Endodermal cell (in vitro differentiated cells): ENCODE data around the gene TST. TPM values are rescaled to one million over a fixed set of nuclear protein-coding genes. Genes with fewer than 3 reads are reported as not detected.

ENCODE experiments used
- DNase-seq: peaks from one replicate; pipeline ENCODE4 v3.0.0-alpha.2; 2017
- H3K27ac ChIP-seq: 2 replicates; pipeline ENCODE4 v1.5.1; 2013; ENCODE audit warnings: mild to moderate bottlenecking, low read depth, low read length, moderate library complexity
- H3K27me3 ChIP-seq: 2 replicates; pipeline ENCODE4 v1.6.1; 2013; ENCODE audit warnings: mild to moderate bottlenecking, low read length, moderate library complexity; ENCODE audit not compliant: insufficient read depth, control insufficient read depth, poor library complexity, severe bottlenecking
- H3K36me3 ChIP-seq: 2 replicates; pipeline ENCODE4 v1.7.0; 2013; ENCODE audit warnings: mild to moderate bottlenecking, low read length, moderate library complexity; ENCODE audit not compliant: control insufficient read depth, insufficient read depth
- H3K4me1 ChIP-seq: one replicate; pipeline ENCODE4 v1.7.0; 2013; ENCODE audit warnings: low read length; ENCODE audit not compliant: control insufficient read depth, insufficient read depth
- H3K4me3 ChIP-seq: 2 replicates; pipeline ENCODE4 v1.5.1; 2013; ENCODE audit warnings: mild to moderate bottlenecking, low read length, moderate library complexity
- H3K9ac ChIP-seq: 2 replicates; pipeline ENCODE4 v1.6.1; 2013; ENCODE audit warnings: mild to moderate bottlenecking, low read length, moderate library complexity; ENCODE audit not compliant: poor library complexity, severe bottlenecking; ENCODE audit errors: extremely low read depth
- H3K9me3 ChIP-seq: 2 replicates; pipeline ENCODE4 v1.6.1; 2013; ENCODE audit warnings: mild to moderate bottlenecking, low read length, moderate library complexity; ENCODE audit not compliant: control insufficient read depth
- H3K27ac Mint-ChIP-seq: 2 replicates; pipeline ENCODE4 v1.8.0; 2020; ENCODE audit warnings: mixed read lengths
- H3K27me3 Mint-ChIP-seq: 2 replicates; pipeline ENCODE4 v1.8.0; 2021; ENCODE audit warnings: mild to moderate bottlenecking, mixed read lengths; ENCODE audit not compliant: insufficient read depth
- H3K36me3 Mint-ChIP-seq: 2 replicates; pipeline ENCODE4 v1.8.0; 2020; ENCODE audit warnings: low read depth, mixed read lengths
- H3K4me1 Mint-ChIP-seq: 2 replicates; pipeline ENCODE4 v1.8.0; 2020; ENCODE audit warnings: mixed read lengths
- H3K4me3 Mint-ChIP-seq: 2 replicates; pipeline ENCODE4 v1.8.0; 2020; ENCODE audit warnings: mild to moderate bottlenecking, moderate library complexity, mixed read lengths
- H3K9me3 Mint-ChIP-seq: 2 replicates; pipeline ENCODE4 v1.8.0; 2020; ENCODE audit warnings: mild to moderate bottlenecking, mixed read lengths
- CTCF ChIP-seq: fragments of 200-600 bp; sonication (generic); conservative IDR thresholded peaks from 2 replicates; pipeline ENCODE4 v1.5.0; 2021; ENCODE audit warnings: antibody characterized with exemption, mild to moderate bottlenecking
- WGBS, 2 experiments: methylation state at CpG; one replicate each; pipeline versions ENCODE4 v1.1.5 to v1.1.7; 2013; ENCODE audit warnings: missing lambda C conversion rate in 2 of 2, mixed read lengths in 1 of 2; ENCODE audit not compliant: insufficient coverage in 1 of 2, insufficient read length in 1 of 2; 5-methylcytosine and 5-hydroxymethylcytosine counted together
- total RNA-seq, 2 donors: library from RNA; stranded (reverse); fragmentation: NEBNext Ultra II Directional in 1 of 2; extraction: Animal tissue kit (Norgen Biotek cat#: 25700) in 1 of 2; gene quantifications; 2 replicates in 1 of 2; 3 replicates in 1 of 2; pipeline ENCODE4 v1.2.1, GENCODE V29; 2021

TST gene
- total RNA-seq, 2 donors from 2014 or later = 38.2 to 48.3 TPM

- peaks cover 13% of the 10 kb centered on the region for H3K27me3 Mint-ChIP-seq
Measured at GRCh38 chr22:37054056-37054395, 34.8 kb upstream of the TST start.

GRCh38 chr22:37053310-37054055 lies 34.2 kb upstream of the TST start:
- Mint-ChIP-seq H3K4me3 (peak overlapping the region; percentile 60), H3K4me1 (peaks cover 16% of the 10 kb centered on the region), H3K9me3 (no peaks in the 10 kb centered on the region), H3K27me3 (peaks cover 13% of the 10 kb centered on the region), H3K36me3 (peaks cover 17% of the 10 kb centered on the region), H3K27ac (no peak overlapping the region)
- Histone ChIP-seq H3K36me3 (peaks cover 3% of the 10 kb centered on the region), H3K27ac (no peak overlapping the region), H3K4me1 (no peaks in the 10 kb centered on the region), H3K27me3 (no peaks in the 10 kb centered on the region), H3K4me3 (no peak overlapping the region), H3K9me3 (no peaks in the 10 kb centered on the region), H3K9ac (no peak overlapping the region)
- no peak for TF ChIP-seq CTCF
- no peak for DNase-seq
- WGBS, 2 experiments = 95 to 96% methylated on average over 7 to 16 of the region's 16 CpGs

More at GRCh38 chr22:37054056-37054395, 34.8 kb upstream of the TST start:
- Histone ChIP-seq H3K9ac (no peak overlapping the region), H3K9me3 (no peaks in the 10 kb centered on the region), H3K27me3 (no peaks in the 10 kb centered on the region), H3K36me3 (peaks cover 3% of the 10 kb centered on the region), H3K4me1 (no peaks in the 10 kb centered on the region), H3K27ac (no peak overlapping the region), H3K4me3 (no peak overlapping the region)
- Mint-ChIP-seq H3K27ac (no peak overlapping the region), H3K4me1 (peaks cover 16% of the 10 kb centered on the region), H3K9me3 (no peaks in the 10 kb centered on the region), H3K36me3 (peaks cover 17% of the 10 kb centered on the region), H3K4me3 (no peak overlapping the region)
- TF ChIP-seq CTCF = no peak
- no peak for DNase-seq
- WGBS, 2 experiments = 83 to 89% methylated on average over 8 of the region's 8 CpGs

- H3K4me3 Mint-ChIP-seq = peak overlapping the region; percentile 60
- 89 to 91% methylated on average over 19 to 25 of the region's 25 CpGs for WGBS, 2 experiments
- peaks cover 16% of the 10 kb centered on the region for H3K4me1 Mint-ChIP-seq
- no peak for DNase-seq
- no peak overlapping the region for H3K27ac Mint-ChIP-seq
- Histone ChIP-seq H3K4me1 (no peaks in the 10 kb centered on the region), H3K4me3 (peak overlapping the region; percentile 80), H3K9ac (peak overlapping the region; percentile 53), H3K9me3 (no peaks in the 10 kb centered on the region), H3K27me3 (no peaks in the 10 kb centered on the region), H3K27ac (no peak overlapping the region), H3K36me3 (peaks cover 3% of the 10 kb centered on the region)
- no peak for TF ChIP-seq CTCF
- H3K27me3 Mint-ChIP-seq = peaks cover 13% of the 10 kb centered on the region
- H3K9me3 Mint-ChIP-seq = no peaks in the 10 kb centered on the region
- H3K36me3 Mint-ChIP-seq = peaks cover 14% of the 10 kb centered on the region
Measured at GRCh38 chr22:37052386-37053309, 33.4 kb upstream of the TST start.
